SJCRH30 (cell line): ENCODE measurements around the gene SHH. TPM values are rescaled to one million over a fixed set of nuclear protein-coding genes. Genes with fewer than 3 reads are reported as not detected.

ENCODE experiments used
- DNase-seq, 2 experiments: peaks; one replicate each; pipeline ENCODE4 v3.0.0-alpha.2; 2015 to 2020
- H3K27ac ChIP-seq: fragments of 250-450 bp; sonication (Bioruptor Pico); 2 replicates; pipeline ENCODE4 v1.5.1; 2020; ENCODE audit warnings: mild to moderate bottlenecking, moderate library complexity
- H3K27me3 ChIP-seq: fragments of 250-450 bp; sonication (Bioruptor Pico); 2 replicates; pipeline ENCODE4 v1.5.1; 2020; ENCODE audit warnings: mild to moderate bottlenecking, moderate library complexity
- H3K36me3 ChIP-seq: fragments of 250-450 bp; sonication (Bioruptor Pico); 2 replicates; pipeline ENCODE4 v1.5.1; 2020; ENCODE audit warnings: mild to moderate bottlenecking, moderate library complexity
- H3K4me1 ChIP-seq: fragments of 250-450 bp; sonication (Bioruptor Pico); 2 replicates; pipeline ENCODE4 v1.5.1; 2020; ENCODE audit warnings: mild to moderate bottlenecking, moderate library complexity
- H3K4me3 ChIP-seq: fragments of 250-450 bp; sonication (Bioruptor Pico); 2 replicates; pipeline ENCODE4 v1.5.1; 2020; ENCODE audit warnings: mild to moderate bottlenecking, moderate library complexity
- H3K9me3 ChIP-seq: fragments of 250-450 bp; sonication (Bioruptor Pico); replicated peaks from 2 replicates; pipeline ENCODE4 v1.5.1; 2020; ENCODE audit warnings: mild to moderate bottlenecking, moderate library complexity
- total RNA-seq: library from RNA; depleted of rRNA; stranded (reverse); fragments of >200 nt; shearing (Covaris generic); gene quantifications from 2 replicates; pipeline ENCODE4 v1.2.3, GENCODE V29; 2014

The SHH gene
- total RNA-seq, 1 experiment from 2014 or later = not detected

DNA sequence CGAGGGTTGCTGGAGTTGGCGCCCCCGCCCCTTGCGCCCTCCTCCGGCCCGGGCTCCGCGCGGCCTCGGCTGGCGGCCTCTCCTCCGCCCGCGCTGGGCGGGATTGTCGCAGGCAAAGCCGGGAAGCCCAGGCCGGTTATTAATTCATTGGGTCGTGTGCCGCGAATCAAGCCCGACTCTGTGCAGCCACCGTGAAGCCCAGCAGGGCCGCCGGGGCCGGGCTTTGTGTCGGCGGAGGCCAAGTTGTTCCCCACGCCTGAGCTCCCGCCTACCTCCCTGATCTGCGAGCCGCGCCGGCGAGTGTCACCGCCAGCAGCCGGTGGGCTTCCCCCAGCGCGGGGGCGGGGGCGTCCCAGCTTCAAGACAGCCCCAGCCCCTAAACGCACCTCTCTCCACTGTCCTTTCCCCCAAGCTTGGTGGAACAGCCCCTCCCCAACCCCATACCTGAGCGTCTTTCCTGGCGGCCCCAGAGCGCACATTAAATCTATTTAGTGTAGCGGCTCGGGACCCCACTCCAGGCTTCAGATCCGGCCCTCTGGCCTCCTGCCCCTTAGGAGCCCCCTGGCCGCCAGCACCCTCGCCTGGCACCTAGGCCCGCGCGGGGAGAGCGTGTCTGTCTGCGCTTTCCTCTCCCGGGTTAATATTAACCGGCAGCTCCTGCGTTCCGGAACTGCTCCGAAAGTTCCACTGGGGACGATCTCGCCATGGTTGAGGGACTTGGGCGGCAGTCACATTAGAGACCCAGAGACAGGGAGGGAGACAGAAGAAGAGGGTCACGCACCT, 3.5 kb downstream of the SHH start:
- H3K4me1 ChIP-seq = no peaks in the 10 kb centered on the region
- no peak for DNase-seq

DNA sequence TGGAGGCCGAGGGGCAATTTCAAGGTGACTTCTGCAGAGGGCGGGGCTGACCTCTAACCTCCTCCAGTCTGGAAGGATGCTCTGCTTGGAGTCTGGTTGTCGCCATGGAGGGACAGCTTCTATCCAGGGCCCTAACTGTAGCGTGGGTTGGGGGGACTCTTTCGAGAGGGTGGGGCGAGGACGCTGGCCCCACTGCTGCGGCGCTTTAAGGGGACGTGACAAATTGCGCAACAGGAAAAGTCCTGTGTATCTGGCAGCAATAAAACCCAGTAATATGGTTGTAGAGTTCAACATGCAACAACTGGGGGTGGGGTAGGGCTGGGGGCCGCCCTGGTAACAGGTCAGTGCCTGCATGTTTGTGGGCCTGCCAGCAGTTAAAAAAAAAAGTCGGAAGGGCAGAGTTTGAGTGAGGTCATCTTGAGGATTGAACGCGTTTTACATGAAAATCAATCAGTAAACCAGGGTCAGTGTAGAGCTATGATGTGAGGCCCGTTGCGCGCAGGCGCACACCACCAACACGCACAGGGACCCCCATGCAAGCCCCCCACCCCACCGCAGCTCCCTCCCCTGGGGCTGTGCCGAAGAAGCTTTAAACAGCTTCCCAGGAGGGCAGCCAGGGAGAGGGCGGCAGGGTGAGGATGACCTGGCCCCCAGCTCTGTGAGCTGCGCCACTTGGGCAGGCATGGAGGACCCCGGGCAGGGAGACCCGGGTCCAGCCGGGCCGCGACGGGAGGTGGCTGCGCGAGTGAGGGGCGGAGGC, 4.3 kb downstream of the SHH start:
- H3K36me3 ChIP-seq = no peaks in the 10 kb centered on the region
- H3K4me3 ChIP-seq = no peak overlapping the region
- H3K27me3 ChIP-seq = peaks cover 21% of the 10 kb centered on the region
- no peaks in the 10 kb centered on the region for H3K9me3 ChIP-seq
- DNase-seq = no peak
- H3K4me1 ChIP-seq = no peaks in the 10 kb centered on the region
- no peak overlapping the region for H3K27ac ChIP-seq

More for the DNA sequence above, 3.5 kb downstream of the SHH start:
- no peak overlapping the region for H3K4me3 ChIP-seq
- no peak overlapping the region for H3K27ac ChIP-seq
- no peaks in the 10 kb centered on the region for H3K9me3 ChIP-seq
- H3K36me3 ChIP-seq = no peaks in the 10 kb centered on the region
- H3K27me3 ChIP-seq = peaks cover 21% of the 10 kb centered on the region

DNA sequence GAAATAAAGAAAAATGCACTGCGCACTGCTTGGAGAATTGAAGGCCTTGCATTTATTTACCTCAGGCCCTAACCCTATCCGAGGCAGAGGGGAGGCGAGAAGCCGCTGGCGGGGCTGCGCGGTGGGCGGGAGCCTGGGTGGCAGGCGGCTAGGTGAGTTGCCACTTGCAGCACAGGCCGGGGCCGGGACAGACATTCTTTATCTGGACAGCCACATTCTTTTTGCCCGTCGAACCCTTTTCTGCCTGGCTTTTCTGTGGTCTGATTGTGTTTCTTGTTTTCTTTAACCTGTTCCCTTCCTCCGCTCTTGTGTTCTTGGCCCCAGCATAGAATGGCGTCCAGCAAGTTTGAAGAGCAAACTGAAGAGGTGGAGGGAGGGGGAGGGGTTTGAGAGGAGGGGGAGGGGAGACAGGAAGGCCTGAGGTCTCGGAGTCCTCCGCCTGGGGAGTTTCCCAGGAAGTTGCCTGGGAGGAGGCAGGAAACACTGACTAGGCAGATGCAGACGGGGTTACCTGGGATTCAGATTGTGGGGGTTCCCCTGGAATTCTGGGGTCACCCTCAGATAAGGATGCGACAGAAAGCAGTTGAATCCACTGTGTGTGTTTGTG, 5.1 kb downstream of the SHH start:
- no peaks in the 10 kb centered on the region for H3K9me3 ChIP-seq
- DNase-seq = no peak
- peaks cover 15% of the 10 kb centered on the region for H3K27me3 ChIP-seq
- H3K4me3 ChIP-seq = no peak overlapping the region
- no peaks in the 10 kb centered on the region for H3K36me3 ChIP-seq
- no peak overlapping the region for H3K27ac ChIP-seq
- no peaks in the 10 kb centered on the region for H3K4me1 ChIP-seq

DNA sequence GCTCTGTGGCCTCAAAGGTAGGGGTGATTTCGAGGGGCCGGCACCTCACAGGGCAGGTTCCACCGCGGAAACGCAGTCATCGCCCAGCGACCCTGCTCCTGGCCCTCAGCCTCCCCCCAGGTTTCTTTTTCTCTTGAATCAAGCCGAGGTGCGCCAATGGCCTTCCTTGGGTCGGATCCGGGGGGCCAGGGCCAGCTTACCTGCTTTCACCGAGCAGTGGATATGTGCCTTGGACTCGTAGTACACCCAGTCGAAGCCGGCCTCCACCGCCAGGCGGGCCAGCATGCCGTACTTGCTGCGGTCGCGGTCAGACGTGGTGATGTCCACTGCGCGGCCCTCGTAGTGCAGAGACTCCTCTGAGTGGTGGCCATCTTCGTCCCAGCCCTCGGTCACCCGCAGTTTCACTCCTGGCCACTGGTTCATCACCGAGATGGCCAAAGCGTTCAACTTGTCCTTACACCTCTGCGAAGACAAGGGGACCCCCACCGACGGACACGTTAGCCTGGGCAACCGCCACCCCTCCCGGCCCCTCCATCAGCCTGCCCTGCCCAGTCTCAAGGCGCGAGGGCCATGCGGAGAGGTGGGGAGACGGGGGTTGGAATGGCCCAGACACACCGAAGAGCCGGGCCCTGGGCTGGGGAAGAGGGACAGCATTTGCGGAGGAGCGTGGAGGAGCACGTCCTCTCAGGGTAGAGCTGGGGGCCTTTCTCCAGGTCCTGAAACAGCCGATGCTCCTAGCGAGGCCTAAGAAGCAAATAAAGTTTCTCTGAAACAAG, 6.0 kb downstream of the SHH start:
- no peak for DNase-seq
- Histone ChIP-seq H3K27me3 (peaks cover 11% of the 10 kb centered on the region; the same call in 1 of the 2 replicates), H3K4me1 (no peaks in the 10 kb centered on the region), H3K4me3 (no peak overlapping the region), H3K36me3 (no peaks in the 10 kb centered on the region), H3K9me3 (no peaks in the 10 kb centered on the region), H3K27ac (no peak overlapping the region)

DNA sequence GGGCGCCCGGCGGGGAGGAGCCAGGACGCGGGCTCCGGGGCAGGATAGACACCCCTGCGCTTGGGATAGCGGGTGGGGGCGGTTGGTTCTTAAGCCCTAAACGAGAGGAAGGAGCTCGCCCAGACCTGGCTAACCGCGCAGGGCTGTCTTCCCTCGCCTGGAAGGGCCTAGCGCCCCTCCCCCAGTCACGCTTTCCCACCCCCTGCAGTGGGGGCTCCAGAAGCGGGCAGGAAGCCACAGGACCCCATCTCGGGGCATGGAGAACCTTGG, 6.5 kb downstream of the SHH start:
- no peak for DNase-seq
- Histone ChIP-seq H3K27me3 (peaks cover 9% of the 10 kb centered on the region; the same call in 1 of the 2 replicates), H3K4me1 (no peaks in the 10 kb centered on the region), H3K9me3 (no peaks in the 10 kb centered on the region), H3K36me3 (no peaks in the 10 kb centered on the region), H3K27ac (no peak overlapping the region), H3K4me3 (no peak overlapping the region)

DNA sequence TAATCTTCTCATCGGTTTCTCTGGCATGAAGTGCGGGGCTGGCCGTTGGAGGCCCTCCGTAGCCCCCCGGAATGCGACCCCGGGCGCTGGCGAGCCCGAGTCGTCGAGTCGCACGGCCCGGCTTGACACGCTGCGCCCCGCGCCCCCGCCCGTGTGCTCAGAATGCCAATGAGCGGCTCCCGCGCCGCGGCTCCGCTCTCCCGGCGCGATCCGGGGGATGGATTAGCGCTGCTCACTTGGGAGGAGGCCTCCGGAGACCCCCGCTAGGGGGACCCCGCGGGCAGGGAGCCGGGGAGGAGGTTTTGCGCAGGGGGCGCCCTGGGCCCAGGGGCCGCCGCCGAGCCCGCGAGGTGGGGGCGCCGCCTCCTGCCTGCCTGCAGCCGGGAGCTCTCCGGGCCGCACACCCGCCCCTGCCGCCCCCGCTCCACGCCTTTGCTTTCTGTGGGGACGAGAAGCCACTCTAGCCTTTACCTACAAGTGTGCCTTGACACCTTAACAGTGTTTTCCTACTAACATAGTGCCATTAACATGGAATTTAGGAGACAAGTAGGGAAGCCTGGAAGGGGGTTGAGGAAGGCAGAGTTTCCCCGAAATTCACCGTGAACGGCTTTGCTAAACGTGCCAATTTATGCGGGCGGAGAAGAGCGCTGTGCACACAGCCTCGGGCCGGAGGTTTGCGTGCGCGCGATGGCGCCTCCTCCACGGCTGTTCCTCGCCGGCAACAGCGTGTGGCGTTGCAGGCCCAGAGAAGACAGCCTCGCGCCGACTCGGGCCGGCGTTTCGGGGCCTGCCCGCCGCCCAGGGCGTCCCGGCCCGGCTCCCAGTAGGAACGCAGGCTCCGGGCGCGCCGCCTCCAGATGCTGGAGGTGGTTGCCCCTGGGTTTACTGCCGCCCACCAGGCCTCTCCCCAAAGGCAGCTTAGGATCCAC, 7.1 kb downstream of the SHH start:
- Histone ChIP-seq H3K27me3 (peaks cover 5% of the 10 kb centered on the region), H3K4me1 (no peaks in the 10 kb centered on the region), H3K4me3 (no peak overlapping the region), H3K27ac (no peak overlapping the region), H3K9me3 (no peaks in the 10 kb centered on the region), H3K36me3 (no peaks in the 10 kb centered on the region)
- DNase-seq = no peak

DNA sequence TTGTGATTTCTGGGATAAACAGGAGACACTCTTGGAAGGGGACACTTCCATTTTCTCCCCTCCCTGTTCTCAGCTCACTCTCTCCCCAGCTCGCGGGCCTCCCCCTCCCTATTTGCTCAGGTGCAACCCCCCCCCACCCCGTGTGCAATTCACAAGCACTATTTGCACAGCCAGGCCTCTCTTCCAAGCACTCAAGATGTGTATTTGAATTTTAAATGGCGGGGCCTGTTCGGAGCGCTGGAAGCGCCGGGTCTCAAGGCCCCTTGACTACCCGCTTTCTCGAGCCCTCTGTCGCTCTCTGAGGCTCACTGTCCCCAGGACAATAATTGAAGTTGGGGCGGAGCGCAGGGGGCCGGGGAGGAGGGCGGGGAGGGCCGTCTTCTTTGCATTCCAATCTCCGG, 7.8 kb downstream of the SHH start:
- Histone ChIP-seq H3K27ac (no peak overlapping the region), H3K9me3 (no peaks in the 10 kb centered on the region), H3K4me1 (no peaks in the 10 kb centered on the region), H3K4me3 (no peak overlapping the region), H3K36me3 (no peaks in the 10 kb centered on the region), H3K27me3 (peaks cover 8% of the 10 kb centered on the region)
- DNase-seq = no peak

DNA sequence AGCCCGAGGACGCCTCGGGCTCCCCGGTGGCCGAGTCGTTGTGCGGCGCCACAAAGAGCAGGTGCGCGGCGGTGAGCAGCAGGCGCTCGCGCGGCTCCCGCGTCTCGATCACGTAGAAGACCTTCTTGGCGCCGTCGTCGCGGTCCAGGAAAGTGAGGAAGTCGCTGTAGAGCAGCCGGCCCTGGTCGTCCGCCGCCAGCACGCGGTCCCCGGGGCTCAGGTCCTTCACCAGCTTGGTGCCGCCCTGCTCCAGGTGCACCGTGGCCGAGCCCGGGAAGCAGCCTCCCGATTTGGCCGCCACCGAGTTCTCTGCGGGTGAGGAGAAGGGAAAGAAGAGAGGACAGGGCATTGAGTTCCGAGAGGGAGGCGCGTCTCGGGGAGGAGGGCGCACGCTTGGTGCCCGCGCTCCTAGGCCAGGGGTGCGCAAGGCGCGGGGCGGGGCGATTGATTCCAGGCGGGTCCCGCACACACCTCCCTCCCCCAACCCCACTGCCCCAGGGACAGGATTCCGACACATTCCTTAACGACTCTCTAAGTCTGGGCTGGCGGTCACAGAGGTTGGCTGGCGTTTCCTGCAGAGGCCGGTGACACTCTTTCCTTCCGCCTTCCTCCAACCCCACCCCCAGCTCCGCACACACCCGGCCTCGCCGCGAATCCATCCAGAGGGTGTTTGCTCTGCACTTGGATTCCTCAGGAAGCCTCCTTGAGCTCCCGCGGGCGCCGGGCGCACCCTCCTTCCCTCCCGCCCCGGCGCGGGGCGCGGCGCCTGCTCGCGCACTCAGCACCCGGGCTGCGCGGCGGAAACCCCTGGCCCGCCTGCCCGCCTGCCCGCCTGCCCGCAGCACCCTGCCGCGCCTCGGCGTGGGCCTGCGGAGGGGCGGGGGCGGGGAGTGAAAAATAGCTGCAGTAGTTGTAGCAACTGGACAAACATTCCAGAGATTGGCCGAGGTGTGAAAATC, 8.6 kb downstream of the SHH start:
- Histone ChIP-seq H3K27ac (no peak overlapping the region), H3K9me3 (no peaks in the 10 kb centered on the region), H3K36me3 (no peaks in the 10 kb centered on the region), H3K27me3 (peaks cover 12% of the 10 kb centered on the region), H3K4me1 (no peaks in the 10 kb centered on the region), H3K4me3 (no peak overlapping the region)
- DNase-seq = no peak

DNA sequence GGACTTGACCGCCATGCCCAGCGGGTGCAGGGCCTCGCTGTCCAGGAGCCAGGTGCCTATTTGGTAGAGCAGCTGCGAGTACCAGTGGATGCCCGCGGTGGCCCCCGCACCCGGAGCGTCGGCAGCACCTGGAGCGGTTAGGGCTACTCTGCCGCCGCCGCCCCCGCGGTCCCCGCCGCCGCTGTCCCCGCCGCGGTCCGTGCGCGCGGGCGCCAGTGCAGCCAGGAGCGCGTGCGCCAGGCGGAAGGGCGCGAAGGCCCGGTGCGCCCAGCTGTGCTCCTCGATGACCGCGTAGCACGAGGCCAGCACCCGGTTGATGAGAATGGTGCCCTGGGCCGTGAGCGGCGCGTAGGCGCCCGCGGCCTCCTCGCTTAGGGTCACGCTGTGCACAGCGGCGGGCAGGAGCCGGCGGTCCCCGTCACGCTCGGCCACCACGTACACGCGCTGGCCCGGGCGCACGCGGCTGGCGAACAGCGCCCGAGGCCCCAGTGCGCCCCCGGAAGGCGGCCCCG, 9.3 kb downstream of the SHH start:
- Histone ChIP-seq H3K4me3 (no peak overlapping the region), H3K27me3 (peaks cover 16% of the 10 kb centered on the region), H3K27ac (no peak overlapping the region), H3K9me3 (no peaks in the 10 kb centered on the region), H3K4me1 (no peaks in the 10 kb centered on the region), H3K36me3 (no peaks in the 10 kb centered on the region)
- no peak for DNase-seq

DNA sequence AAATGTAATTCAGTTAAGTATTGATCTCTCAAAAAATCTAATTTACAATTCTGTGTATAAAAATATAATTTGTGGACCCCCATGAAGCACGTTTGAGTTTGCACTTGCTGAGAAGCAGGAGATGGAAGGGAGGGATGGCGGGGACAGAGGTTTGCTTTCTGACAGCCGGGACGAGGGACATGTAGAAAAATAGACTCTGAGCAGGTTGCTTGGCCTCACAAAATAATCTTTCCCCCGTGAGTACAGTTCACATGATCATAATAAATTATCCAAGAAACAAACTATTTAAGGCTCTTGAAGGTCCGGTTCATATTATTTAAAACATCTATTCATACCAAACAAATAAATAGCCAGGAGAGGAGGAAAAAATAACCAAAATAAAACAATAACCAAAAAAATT, 10.0 kb downstream of the SHH start:
- H3K27ac ChIP-seq = no peak overlapping the region
- H3K36me3 ChIP-seq = no peaks in the 10 kb centered on the region
- no peaks in the 10 kb centered on the region for H3K9me3 ChIP-seq
- no peaks in the 10 kb centered on the region for H3K4me1 ChIP-seq
- DNase-seq = no peak
- H3K4me3 ChIP-seq = no peak overlapping the region
- peaks cover 18% of the 10 kb centered on the region for H3K27me3 ChIP-seq

DNA sequence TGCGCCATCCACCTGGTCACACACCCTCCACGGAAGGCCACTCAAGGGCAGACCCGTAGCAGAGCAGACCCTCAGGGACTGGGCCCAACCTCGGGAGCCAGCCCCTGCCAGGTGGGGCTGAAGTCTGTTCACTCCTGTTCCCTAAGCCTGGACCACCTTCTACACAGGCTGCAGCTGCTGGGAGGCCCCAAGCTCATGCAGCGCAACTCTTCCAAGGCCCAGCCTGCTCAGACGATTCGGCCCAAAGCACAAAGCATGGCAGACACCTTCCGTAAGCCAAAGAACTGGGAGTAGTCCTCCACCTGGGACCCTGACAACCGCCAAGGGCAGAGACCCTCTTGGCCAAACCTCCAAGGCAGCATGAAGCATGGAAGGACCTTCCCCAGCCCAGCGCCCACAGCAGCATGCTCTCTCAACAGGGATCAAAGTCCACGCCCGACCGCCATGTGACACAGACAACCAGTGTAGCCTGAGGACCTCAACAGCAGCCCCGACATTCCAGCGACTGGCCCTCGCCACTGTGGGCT, 11.5 kb downstream of the SHH start:
- no peaks in the 10 kb centered on the region for H3K36me3 ChIP-seq
- H3K9me3 ChIP-seq = no peaks in the 10 kb centered on the region
- no peak overlapping the region for H3K27ac ChIP-seq
- H3K27me3 ChIP-seq = peaks cover 18% of the 10 kb centered on the region
- no peak for DNase-seq
- H3K4me3 ChIP-seq = no peak overlapping the region
- H3K4me1 ChIP-seq = no peaks in the 10 kb centered on the region

DNA sequence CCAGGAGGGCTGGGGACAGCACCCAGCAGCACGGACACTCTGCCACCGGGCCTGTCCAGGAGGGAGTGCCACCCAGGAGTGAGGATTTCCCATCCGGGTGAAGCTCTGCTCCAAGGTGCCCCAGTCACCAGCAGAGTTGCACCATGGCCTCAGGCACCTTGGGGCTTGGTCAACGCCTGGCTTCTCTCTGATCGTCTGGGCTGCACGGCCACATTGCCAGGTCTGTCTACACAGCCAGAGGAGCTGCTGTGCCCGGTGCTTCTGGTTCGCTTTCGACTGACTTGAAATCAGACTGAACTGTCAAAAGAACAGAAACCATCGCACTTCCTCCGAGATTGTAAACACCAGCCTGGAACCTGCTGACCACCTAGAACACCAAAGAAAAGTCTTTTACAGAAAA, 12.0 kb downstream of the SHH start:
- Histone ChIP-seq H3K9me3 (no peaks in the 10 kb centered on the region), H3K27ac (no peak overlapping the region), H3K4me3 (no peak overlapping the region), H3K27me3 (peaks cover 18% of the 10 kb centered on the region), H3K4me1 (no peaks in the 10 kb centered on the region), H3K36me3 (no peaks in the 10 kb centered on the region)
- no peak for DNase-seq

DNA sequence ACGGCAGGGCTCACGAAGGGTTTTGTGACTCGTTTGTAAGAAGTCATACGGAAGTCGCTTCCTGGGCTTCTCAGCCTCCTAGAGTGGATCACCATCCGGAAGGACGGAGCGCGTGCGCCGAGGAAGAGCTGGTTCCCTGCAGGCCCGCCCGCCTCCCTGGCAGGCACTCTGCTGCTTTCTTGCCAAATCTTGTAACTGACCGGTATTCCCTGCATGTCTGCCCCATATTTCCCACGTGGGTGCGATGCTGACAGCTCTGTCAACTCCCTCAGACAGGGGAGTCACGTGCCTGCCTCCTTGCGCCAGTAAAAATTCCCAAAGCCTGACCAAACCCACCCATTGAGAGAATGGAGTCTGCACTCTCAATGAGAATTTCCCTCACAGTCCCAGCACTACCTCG, 12.7 kb downstream of the SHH start:
- Histone ChIP-seq H3K4me3 (no peak overlapping the region), H3K27me3 (peaks cover 18% of the 10 kb centered on the region), H3K27ac (no peak overlapping the region), H3K9me3 (no peaks in the 10 kb centered on the region), H3K4me1 (no peaks in the 10 kb centered on the region), H3K36me3 (no peaks in the 10 kb centered on the region)
- no peak for DNase-seq
